Measurements from ENCODE around the gene LRRC3.

Gene LRRC3

GRCh38 chr21:44424608-44425306 is 30.6 kb upstream of the LRRC3 start:
- DNase-seq (ENCODE audit: low spot score) = no peak

- peak; percentile 37 for DNase-seq (ENCODE audit: low spot score)
These were observed 29.9 kb upstream of the LRRC3 start for GRCh38 chr21:44425307-44425894.

GRCh38 chr21:44425895-44426662 is 29.2 kb upstream of the LRRC3 start:
- no peak for DNase-seq (ENCODE audit: low spot score)

GRCh38 chr21:44426663-44427191 is 28.6 kb upstream of the LRRC3 start:
- no peak for DNase-seq (ENCODE audit: low spot score)

GRCh38 chr21:44427241-44428120 is 27.8 kb upstream of the LRRC3 start:
- DNase-seq (ENCODE audit: low spot score) = no peak

GRCh38 chr21:44428281-44428960 is 26.9 kb upstream of the LRRC3 start:
- DNase-seq (ENCODE audit: low spot score) = no peak

GRCh38 chr21:44429894-44430293 is 25.4 kb upstream of the LRRC3 start:
- no peak for DNase-seq (ENCODE audit: low spot score)

- DNase-seq (ENCODE audit: low spot score) = no peak
These were observed 24.0 kb upstream of the LRRC3 start for GRCh38 chr21:44431300-44431699.

GRCh38 chr21:44432841-44433790 is 22.2 kb upstream of the LRRC3 start:
- DNase-seq (ENCODE audit: low spot score) = no peak

GRCh38 chr21:44433791-44434567 is 21.3 kb upstream of the LRRC3 start:
- DNase-seq (ENCODE audit: low spot score) = no peak

GRCh38 chr21:44434568-44434925 is 20.8 kb upstream of the LRRC3 start:
- DNase-seq (ENCODE audit: low spot score) = no peak

GRCh38 chr21:44434936-44435635 is 20.2 kb upstream of the LRRC3 start:
- no peak for DNase-seq (ENCODE audit: low spot score)

- no peak for DNase-seq (ENCODE audit: low spot score)
These were observed 19.1 kb upstream of the LRRC3 start for GRCh38 chr21:44436111-44436611.

GRCh38 chr21:44436958-44437357 is 18.4 kb upstream of the LRRC3 start:
- DNase-seq (ENCODE audit: low spot score) = no peak

GRCh38 chr21:44437371-44437695 is 18.0 kb upstream of the LRRC3 start:
- DNase-seq (ENCODE audit: low spot score) = no peak

- DNase-seq (ENCODE audit: low spot score) = no peak
These were observed 17.4 kb upstream of the LRRC3 start for GRCh38 chr21:44437696-44438431.

- DNase-seq (ENCODE audit: low spot score) = no peak
These were observed 16.6 kb upstream of the LRRC3 start for GRCh38 chr21:44438531-44439210.

- DNase-seq (ENCODE audit: low spot score) = no peak
These were observed 16.1 kb upstream of the LRRC3 start for GRCh38 chr21:44439211-44439600.
